GM19397 (cell line): Measurements from ENCODE around the gene APOBEC3A.
"Not testable (repeated sequence)": the region's sequence is repeated elsewhere in the genome, so short reads cannot be mapped to it uniquely, and the experiment has no call there.

Source experiments
- ATAC-seq: cut with Tn5 transposase; IDR thresholded peaks from one replicate; pipeline ENCODE4 v1.9.1; 2021; ENCODE audit warnings: mild to moderate bottlenecking, moderate library complexity; ENCODE audit not compliant: unreplicated experiment

Gene APOBEC3A

DNA sequence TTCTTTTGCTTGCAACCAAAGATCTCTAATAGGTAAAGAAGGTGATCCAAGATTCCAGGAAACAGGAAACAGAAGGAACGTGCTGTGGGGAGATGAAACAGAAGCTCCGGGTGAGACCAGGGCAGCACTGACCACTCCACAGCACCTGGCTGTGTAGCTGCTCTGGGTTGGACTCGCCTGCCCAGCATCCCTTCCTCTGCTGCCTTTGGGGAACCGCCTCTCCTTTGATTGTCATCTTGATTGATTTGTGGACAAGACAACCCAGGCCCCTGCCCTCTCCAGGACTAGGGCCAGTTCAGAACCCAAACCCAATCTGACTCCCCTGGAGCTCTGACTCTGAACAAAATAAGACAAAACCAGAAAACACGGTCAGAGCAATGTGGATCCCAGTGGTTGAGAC is 14.7 kb upstream of the APOBEC3A start:
- no peak for ATAC-seq

GRCh38 chr22:38943201-38943600 is 14.2 kb upstream of the APOBEC3A start:
- ATAC-seq = no peak

- ATAC-seq = no peak
Observed at GRCh38 chr22:38943882-38944281, 13.5 kb upstream of the APOBEC3A start.

GRCh38 chr22:38944653-38945052 is 12.8 kb upstream of the APOBEC3A start:
- no peak for ATAC-seq

DNA sequence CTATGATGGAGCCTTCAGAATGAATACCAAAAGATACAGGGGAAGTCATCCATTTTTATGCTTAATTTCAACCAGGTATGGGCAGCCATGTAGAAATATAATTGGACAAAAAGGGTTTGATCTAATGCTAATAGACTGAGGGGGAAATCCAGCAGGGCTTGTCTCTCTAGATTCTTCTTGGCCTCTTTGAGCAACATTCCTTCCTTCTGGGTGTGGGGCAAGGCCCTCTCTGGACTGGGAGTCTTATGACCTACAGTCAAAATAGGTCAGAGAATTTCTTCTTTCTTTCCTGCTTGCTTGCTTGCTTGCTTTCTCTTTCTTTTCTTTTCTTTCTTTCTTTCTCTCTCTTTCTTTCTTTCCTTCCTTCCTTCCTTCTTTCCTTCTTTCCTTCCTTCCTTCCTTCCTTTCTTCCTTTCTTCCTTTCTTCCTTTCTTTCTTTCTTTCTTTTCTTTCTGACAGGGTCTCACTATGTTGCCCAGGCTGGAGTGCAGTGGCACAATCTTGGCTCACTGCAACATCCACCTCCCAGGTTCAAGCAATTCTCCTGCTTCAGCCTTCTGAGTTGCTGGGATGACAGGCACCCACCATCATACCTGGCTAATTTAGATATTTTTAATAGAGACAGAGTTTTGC is 11.6 kb upstream of the APOBEC3A start:
- not testable (repeated sequence) for ATAC-seq

GRCh38 chr22:38946771-38947170 is 10.6 kb upstream of the APOBEC3A start:
- no peak for ATAC-seq

DNA sequence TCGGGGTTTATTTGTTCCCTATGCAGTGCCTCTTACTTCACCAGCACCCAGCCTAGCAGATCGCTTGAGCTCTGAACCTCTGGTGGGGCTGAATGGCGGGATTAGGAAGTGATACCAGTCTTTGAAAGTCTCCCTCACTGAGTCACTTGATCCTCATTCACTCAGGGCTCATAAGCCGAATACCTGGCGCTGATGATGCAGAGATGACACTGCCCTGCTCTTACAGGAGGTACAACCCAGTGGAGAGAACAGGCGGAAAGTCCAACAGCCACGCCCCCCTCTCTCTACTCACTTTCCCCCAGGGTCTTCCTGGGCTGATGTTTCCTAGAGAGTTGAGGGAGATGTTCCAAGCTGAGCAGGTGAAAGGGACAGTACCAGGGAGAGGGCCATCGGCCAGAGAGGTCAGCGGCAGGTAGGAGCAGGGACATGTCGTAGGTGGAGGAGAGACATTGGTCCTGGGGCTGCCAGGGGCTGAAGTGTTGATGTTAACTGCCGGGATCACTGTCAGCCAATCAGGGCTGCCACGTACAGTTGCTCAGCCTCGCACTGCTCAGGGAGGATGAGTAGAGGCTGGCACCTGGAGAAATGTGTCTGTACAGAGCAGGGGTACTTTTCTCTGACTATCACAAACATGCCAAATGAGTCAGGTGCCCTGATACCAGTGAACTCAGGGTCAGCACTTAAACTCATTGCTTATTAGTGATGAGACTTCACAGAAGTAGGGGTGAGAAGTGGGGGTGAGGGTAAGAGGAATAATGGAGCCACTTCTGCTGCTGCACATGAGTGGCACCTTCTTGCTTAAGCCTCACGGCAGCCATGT is 9.9 kb upstream of the APOBEC3A start:
- ATAC-seq = no peak

GRCh38 chr22:38948181-38948940 is 9.0 kb upstream of the APOBEC3A start:
- no peak for ATAC-seq

- ATAC-seq = no peak
Observed at GRCh38 chr22:38949889-38950405, 7.5 kb upstream of the APOBEC3A start.

- no peak for ATAC-seq
Observed at GRCh38 chr22:38950527-38951295, 6.7 kb upstream of the APOBEC3A start.

DNA sequence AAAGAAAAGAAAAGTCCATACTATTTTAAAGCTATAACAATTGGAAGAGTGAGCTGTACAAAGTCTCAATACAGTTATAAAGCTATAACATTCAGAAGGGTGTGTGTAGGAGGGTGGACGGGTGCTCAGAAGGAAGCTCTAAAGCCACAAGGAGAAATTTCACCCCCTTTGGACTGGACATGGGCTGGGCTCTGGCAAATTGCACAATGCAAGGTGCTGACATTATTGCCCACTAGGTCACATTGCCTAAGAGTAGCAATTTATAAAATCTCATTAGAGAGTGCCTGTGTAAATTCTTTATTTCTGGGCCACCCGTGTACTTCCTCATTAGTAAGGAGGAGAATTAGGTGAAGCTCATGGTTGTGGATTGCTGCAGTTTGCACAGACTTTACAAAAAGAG is 5.7 kb upstream of the APOBEC3A start:
- no peak for ATAC-seq

DNA sequence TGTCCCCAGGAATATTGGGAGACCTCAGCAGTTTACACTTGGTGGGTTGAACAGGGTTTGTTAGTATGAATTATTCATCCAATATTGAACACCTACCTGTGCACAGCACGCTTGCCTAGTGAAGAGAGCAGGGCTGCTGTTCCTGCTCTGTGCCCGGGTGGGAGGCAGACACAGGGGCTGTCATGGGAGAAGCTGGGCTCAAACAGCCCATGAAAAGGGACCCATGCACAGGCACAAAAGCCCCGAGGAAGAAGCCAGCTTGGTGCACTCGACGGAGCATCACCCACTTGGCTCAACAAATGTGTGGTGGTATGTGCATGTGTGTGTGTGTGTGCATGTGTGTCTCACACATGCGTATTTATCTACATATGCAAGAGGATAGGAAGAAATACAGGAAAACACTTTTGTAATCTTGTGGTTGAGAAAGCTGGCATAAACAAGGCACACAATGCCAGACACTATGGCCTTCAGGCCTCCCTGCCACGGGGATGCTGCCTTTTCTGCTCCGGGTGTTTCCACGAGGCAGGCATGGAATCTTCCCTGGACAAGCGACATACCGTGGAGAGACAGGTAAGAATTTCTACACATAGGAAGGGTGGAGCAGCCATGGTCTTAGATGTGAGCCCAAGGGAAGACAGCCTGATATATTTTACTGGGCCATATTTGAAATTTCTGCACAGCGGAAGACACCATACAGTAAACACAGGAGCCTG is 5.0 kb upstream of the APOBEC3A start:
- no peak for ATAC-seq

- no peak for ATAC-seq
Observed at GRCh38 chr22:38953091-38953490, 4.3 kb upstream of the APOBEC3A start.

DNA sequence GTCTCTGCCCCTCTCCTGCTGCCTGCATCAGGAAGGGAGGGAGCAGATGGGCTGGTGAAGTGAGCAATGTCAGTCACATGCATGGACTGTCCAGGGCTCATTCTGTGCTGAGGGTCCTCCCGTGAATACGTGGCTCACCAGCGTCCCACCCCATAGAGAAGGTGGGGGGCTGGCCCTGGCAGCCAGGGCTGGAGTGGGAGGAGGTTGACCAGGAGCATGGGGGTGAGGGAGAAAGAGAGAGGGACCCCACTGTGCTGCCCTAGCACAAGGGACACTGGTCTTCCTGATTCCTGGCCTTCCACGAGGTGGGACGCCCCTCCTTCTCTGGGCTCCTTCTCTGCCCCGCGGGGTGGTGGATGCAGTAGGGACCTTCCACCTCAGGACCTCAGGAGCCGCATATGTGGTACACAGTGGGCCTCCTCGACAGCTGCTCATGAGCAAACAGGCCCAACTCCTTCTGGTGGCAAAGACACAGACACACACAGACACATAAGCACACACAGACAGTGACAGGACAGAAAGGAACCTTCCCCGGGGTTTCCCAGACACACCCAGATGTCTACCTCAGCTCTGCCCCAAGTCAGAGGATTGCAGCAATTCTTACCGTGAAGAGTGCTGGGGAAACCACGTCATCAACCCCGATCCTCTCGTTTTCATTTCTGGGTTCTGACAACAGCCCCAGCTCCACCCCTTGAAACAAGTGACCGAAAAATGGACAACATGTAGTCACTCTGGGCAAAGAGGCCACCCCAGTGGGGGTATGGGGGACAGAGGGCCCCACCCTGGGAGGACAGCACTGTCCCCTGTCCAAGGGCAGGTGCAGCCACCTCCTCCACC is 3.6 kb upstream of the APOBEC3A start:
- no peak for ATAC-seq

DNA sequence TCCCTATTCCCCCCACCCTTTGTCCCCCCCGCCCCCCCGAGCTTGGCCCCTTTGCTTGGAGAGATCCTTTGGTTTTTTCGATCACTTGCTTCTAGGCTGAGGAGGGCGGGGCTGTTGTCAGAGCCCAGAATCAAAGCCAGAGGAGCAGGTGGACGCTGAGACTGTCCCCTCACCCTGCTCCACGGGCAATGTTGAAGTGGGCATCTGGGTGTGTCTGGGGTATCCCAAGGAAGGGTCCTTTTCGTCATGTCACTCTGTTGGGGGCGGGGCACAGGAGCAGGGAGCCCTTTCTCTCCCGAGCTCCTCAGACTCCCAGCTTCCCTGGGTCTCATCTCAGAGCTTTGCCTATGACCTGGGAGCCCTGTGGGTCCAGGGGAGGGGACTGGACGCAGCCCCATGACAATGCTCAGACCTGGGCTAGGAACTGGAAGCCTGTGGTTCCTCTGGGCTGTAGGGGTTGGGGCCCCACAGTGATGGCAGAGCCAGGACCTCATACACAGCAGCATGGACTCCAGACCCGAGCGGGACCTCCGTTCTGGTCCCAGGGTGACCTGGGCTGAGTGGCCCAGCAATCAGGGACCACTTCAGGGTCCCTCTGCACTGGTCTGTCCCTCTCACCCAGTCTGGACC is 2.9 kb upstream of the APOBEC3A start:
- ATAC-seq = no peak

DNA sequence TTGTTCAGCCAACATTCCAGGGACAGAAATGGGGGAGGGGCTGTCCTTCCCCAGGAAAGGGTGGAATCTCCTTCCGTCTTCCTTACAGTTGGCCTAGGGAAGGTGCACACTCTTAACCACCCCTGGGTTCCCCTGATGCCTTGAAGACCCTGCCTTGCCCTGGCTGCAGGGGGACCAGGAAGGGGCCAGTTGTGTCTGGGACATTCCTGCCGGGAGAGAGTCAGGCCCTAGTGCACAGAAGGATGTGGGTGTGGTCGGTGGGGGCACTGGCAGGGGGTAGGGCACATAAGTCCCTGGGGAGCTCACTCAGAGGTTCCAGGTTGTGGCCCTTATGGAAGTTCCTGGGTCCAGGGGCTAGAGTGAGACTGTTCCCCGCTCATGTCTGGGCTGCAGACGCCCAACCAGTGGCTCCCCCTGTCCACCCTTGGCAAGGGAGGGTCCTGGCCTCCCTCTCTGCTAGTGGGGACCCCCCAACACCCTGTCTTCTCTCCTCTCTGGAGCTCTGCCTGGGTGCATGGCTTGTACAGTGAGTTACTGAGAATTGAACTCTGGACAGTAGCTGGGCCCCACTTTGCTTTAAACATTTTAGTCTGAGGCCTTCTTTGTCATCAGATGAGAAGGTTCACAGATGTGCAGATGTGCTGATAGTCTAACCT is 2.0 kb upstream of the APOBEC3A start:
- ATAC-seq = no peak

DNA sequence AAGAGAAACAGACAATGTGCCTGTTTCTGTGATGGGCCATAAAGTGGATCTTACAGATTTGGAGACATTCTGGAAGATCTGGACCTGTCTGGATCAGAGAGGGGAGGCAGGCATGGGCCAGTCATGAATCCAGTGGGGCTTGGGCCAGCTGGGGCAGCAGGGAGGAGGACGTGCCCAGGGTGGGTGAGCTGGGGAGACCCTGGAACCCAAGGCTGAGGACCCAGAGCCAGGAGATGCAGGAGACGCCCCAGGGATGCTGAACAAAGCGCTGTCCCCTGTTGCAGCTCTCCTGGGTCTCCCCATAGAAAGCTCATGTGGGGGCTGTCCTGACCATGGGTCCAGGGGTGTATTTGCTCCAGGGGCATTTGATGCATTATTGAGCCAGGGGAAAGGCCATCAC is 1.5 kb upstream of the APOBEC3A start:
- ATAC-seq = no peak

DNA sequence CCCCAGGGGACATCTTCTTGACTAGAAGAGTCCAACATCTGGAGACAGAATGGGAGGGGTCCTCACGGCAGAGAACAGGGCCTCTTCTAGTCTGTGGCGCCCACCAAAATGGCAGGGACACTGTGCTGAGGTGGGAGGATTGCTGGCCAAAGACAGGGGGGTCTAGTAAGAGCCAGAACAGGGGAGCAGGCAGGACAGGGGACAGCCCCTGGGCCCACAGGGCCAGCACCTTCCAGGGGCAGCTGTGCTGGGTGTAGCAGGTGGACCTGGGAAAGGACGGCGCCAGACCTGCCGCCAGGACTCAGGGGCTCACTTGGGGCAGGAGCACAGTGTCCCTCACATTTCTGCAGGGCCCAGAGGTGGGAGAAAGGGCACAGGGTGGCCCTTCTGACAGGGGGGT is 858 bp upstream of the APOBEC3A start:
- ATAC-seq = no peak
